Stimulated activated CD4-positive, alpha-beta T cell treated with anti-CD3 and anti-CD28 coated beads, Interleukin-15, amount 100 ng/mL, for 48 hours (primary cell): ENCODE measurements around the gene IGSF11.
"Not testable (repeated sequence)": the region's sequence is repeated elsewhere in the genome, so short reads cannot be mapped to it uniquely, and the experiment has no call there.

Experiments
- DNase-seq, 2 donors: peaks; one replicate each; pipeline ENCODE4 v3.0.0-alpha.2; 2020; ENCODE audit warnings: low read depth in 2 of 2

IGSF11 gene

GRCh38 chr3:118884748-118885206, 149.9 kb downstream of the IGSF11 start:
- peak; percentile 60 to 67 for DNase-seq

GRCh38 chr3:118882353-118882947, 152.2 kb downstream of the IGSF11 start:
- DNase-seq: peak; percentile 29 to 55

- no peak for DNase-seq
Measured at GRCh38 chr3:118868051-118868450, 166.6 kb downstream of the IGSF11 start.

- DNase-seq: no peak
Measured at GRCh38 chr3:118863731-118864322, 170.8 kb downstream of the IGSF11 start.

GRCh38 chr3:118859950-118860349, 174.7 kb downstream of the IGSF11 start:
- DNase-seq: no peak

- not testable (repeated sequence) for DNase-seq
Measured at GRCh38 chr3:118851466-118852193, 183.0 kb downstream of the IGSF11 start.

GRCh38 chr3:118850687-118851086, 184.0 kb downstream of the IGSF11 start:
- no peak for DNase-seq
